ENCODE measurements around the gene CCT6A. TPM values are rescaled to one million over a fixed set of nuclear protein-coding genes. Genes with fewer than 3 reads are reported as not detected.
"Not testable (repeated sequence)": the region's sequence is repeated elsewhere in the genome, so short reads cannot be mapped to it uniquely, and the experiment has no call there.

The CCT6A gene
- total and polyA plus RNA-seq, 10 donors: 71.5 to 139 (median 91.6) TPM

GRCh38 chr7:56091591-56091990 is 40.0 kb downstream of the CCT6A start:
- intact Hi-C loops (cut with DNase I; ENCODE audit: low total_unique reads): no loop called here
- H3K4me3 ChIP-seq: no peak overlapping the region
- no peak for DNase-seq
- no peaks in the 10 kb centered on the region for H3K9me3 ChIP-seq
- no peaks in the 10 kb centered on the region for H3K27me3 ChIP-seq (replicated peaks in 1 of 7)
- H3K4me1 ChIP-seq: peaks cover 3 to 18% (median 10%) of the 10 kb centered on the region in 6 donors
- TF ChIP-seq POLR2AphosphoS5 (IDR thresholded peaks at IDR 0.05) (no peak), POLR2A (IDR thresholded peaks at IDR 0.05) (no peak)
- TF ChIP-seq, protein P1, sequence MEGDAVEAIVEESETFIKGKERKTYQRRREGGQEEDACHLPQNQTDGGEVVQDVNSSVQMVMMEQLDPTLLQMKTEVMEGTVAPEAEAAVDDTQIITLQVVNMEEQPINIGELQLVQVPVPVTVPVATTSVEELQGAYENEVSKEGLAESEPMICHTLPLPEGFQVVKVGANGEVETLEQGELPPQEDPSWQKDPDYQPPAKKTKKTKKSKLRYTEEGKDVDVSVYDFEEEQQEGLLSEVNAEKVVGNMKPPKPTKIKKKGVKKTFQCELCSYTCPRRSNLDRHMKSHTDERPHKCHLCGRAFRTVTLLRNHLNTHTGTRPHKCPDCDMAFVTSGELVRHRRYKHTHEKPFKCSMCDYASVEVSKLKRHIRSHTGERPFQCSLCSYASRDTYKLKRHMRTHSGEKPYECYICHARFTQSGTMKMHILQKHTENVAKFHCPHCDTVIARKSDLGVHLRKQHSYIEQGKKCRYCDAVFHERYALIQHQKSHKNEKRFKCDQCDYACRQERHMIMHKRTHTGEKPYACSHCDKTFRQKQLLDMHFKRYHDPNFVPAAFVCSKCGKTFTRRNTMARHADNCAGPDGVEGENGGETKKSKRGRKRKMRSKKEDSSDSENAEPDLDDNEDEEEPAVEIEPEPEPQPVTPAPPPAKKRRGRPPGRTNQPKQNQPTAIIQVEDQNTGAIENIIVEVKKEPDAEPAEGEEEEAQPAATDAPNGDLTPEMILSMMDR (IDR thresholded peaks at IDR 0.05 in 8 of 11, conservative IDR thresholded peaks at IDR 0.05 in 3 of 11): no peak
- WGBS, 5 donors: 94 to 100% (median 100%) methylated on average over 3 of the region's 3 CpGs
- no peak overlapping the region for H3K27ac ChIP-seq
- H3K36me3 ChIP-seq: peaks cover 0 to 39% (median 5%) of the 10 kb centered on the region in 6 donors

DNA sequence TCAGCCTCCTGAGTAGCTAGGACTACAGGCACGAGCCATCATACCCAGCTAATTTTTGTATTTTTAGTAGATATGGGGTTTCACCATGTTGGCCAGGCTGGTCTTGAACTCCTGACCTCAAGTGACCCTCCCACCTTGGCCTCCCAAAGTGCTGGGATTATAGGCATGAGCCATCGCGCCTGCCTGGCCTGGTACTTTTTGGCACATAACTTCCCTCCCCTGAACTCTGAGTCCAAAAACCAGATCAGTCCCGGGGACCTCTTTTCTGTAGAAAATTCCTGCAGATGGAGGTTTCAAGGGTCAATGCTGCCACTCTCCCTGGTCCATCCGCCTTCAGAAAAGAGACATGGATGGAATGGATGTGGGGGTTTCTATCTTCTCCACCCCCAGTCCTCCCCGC is 40.8 kb downstream of the CCT6A start:
- DNase-seq; H3K9me3 ChIP-seq; H3K27me3 ChIP-seq (replicated peaks in 1 of 7); intact Hi-C loops (cut with DNase I; ENCODE audit: low total_unique reads); H3K4me3 ChIP-seq: not testable (repeated sequence)
- H3K36me3 ChIP-seq: peaks cover 0 to 39% (median 3%) of the 10 kb centered on the region in 6 donors
- H3K27ac ChIP-seq: peak overlapping the region in 5 of 8 donors; percentile 13 to 51 (median 43)
- H3K4me1 ChIP-seq: peaks cover 3 to 18% (median 10%) of the 10 kb centered on the region in 6 donors
- WGBS, 5 donors: 60 to 80% (median 71%) methylated on average over 6 of the region's 6 CpGs

DNA sequence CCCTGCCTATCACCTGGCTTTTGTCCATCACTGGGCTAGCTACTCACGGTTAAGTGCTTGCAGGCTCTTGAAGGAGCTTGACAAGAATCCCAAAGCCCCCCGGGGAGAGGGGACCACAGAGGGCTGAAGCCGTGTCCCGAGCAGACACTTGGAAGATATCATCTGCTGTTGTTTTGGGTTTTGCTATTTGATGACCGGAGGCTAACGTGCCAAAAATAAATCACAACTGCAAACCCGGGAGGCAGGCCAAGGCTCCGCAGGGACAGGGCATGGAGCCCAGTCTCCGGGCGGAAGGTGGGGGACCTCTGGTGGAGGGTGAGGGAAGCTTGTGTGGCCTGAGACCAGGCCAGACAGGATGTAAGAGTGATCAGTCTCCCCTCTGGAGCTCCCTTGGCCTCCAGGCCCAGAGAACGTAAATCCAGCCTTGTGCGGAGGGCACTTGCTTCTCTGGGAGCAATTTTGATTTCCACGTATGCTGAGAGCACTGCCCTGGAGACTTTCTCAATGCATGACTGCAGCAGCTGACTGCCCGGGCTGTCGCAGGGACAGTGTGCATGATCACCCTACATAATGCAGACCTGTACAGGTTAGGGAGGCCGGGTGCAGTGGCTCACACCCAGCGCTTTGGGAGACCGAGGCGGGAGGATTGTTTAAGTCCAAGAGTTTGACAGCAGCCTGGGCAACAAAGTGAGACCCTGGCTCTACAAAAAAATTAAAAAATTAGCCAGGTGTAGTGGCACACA is 41.4 kb downstream of the CCT6A start, which contains the start of gene PHKG1:
PHKG1 (minus strand) TSS at position 164 of the 743 bp plus-strand sequence. CDS start 4,011 bp downstream, outside the sequence.
- H3K4me3 ChIP-seq: no peak within 1 kb of the TSS
- no peaks in the 10 kb centered on the region for H3K9me3 ChIP-seq
- H3K36me3 ChIP-seq: peaks cover 0 to 39% (median 2%) of the 10 kb centered on the region in 6 donors
- TF ChIP-seq POLR2A (IDR thresholded peaks at IDR 0.05) (no peak), POLR2AphosphoS5 (IDR thresholded peaks at IDR 0.05) (peak; percentile 64 to 74 (median 72))
- TF ChIP-seq, protein P1 (IDR thresholded peaks at IDR 0.05 in 8 of 11, conservative IDR thresholded peaks at IDR 0.05 in 3 of 11): peak in 7 of 11 experiments; percentile 18 to 62 (median 52)
- intact Hi-C loops (cut with DNase I; ENCODE audit: low total_unique reads): no loop called here
- H3K27me3 ChIP-seq (replicated peaks in 1 of 7): no peaks in the 10 kb centered on the region
- peaks cover 3 to 18% (median 10%) of the 10 kb centered on the region in 6 donors for H3K4me1 ChIP-seq
- peak within 1 kb of the TSS in 5 of 8 donors; percentile 13 to 51 (median 43) for H3K27ac ChIP-seq
- DNase-seq: peak; percentile 80
- 63 to 69% (median 66%) methylated on average over 19 of the region's 19 CpGs for WGBS, 5 donors

- intact Hi-C loops (cut with DNase I; ENCODE audit: low total_unique reads): no loop called here
- no peaks in the 10 kb centered on the region for H3K27me3 ChIP-seq (replicated peaks in 1 of 7)
- H3K9me3 ChIP-seq: no peaks in the 10 kb centered on the region
- peak; percentile 37 for DNase-seq
- no peak overlapping the region for H3K27ac ChIP-seq
- no peak overlapping the region for H3K4me3 ChIP-seq
- peaks cover 0 to 9% (median 7%) of the 10 kb centered on the region in 6 donors for H3K4me1 ChIP-seq
- peaks cover 0 to 68% (median 44%) of the 10 kb centered on the region in 6 donors for H3K36me3 ChIP-seq
- 72 to 83% (median 80%) methylated on average over 5 of the region's 5 CpGs for WGBS, 5 donors
- TF ChIP-seq POLR2AphosphoS5 (IDR thresholded peaks at IDR 0.05) (no peak), POLR2A (IDR thresholded peaks at IDR 0.05) (no peak)
- TF ChIP-seq, protein P1 (IDR thresholded peaks at IDR 0.05 in 8 of 11, conservative IDR thresholded peaks at IDR 0.05 in 3 of 11): no peak
Measured at GRCh38 chr7:56097700-56098099, 46.1 kb downstream of the CCT6A start.
